GM19468 (cell line): ENCODE data around the gene DCTD.

Source experiments
- ATAC-seq: cut with Tn5 transposase; IDR thresholded peaks from one replicate; pipeline ENCODE4 v1.9.1; 2021; ENCODE audit warnings: mild to moderate bottlenecking, moderate library complexity, moderate number of reproducible peaks; ENCODE audit not compliant: unreplicated experiment; ENCODE audit errors: extremely low read depth

The DCTD gene

GRCh38 chr4:182875453-182876405 lies 41.5 kb downstream of the DCTD start:
- no peak for ATAC-seq

DNA sequence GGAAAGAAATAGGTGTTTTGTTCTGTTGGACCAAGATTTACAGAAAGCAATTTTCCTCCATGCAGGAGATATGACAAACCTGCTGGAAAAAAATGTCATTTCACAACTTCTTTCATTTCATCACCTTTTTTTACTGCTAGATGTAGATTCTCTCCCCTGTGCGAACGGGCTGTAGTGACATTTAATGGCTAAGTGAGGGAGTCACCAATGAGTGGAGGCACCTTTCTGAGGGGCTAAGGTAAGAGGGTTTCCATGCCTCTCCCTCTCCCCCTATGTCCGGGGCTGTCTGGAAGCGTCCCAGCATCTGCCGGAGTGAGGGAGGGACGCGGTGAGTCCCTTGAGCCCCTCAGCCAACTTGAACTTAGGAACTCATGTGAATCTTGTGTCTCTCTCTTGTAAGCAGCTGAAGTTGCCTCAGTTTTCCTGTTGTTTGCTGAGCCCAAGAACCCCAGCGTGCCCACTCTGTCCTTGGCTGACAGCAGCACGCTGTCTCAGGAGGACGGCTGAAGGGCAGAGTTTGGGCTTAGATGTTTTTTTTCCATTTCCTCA lies 42.3 kb downstream of the DCTD start:
- ATAC-seq, result no peak

GRCh38 chr4:182874304-182874751 lies 42.9 kb downstream of the DCTD start:
- ATAC-seq, result no peak

DNA sequence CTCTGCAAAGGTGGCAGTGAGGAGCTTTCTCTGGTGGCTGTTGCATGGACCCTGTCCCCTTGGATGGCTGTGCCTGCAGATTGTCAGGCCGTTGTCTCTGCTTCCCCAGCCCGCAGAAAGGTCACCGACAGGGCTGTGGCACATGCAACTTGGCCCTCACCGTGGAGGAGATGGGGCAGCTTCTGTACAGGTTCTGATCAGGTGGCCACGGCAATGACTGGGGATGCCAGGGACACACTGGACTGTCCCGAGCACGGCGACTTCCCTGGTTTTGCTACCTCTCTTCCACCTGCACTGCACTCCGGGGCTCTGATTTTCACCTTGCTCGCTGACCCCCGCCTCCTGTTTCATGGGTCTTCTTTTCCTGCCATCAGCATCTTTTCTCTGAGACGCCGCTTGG lies 43.5 kb downstream of the DCTD start:
- no peak for ATAC-seq

- ATAC-seq, result no peak
These were observed 43.9 kb downstream of the DCTD start for GRCh38 chr4:182873289-182873688.

DNA sequence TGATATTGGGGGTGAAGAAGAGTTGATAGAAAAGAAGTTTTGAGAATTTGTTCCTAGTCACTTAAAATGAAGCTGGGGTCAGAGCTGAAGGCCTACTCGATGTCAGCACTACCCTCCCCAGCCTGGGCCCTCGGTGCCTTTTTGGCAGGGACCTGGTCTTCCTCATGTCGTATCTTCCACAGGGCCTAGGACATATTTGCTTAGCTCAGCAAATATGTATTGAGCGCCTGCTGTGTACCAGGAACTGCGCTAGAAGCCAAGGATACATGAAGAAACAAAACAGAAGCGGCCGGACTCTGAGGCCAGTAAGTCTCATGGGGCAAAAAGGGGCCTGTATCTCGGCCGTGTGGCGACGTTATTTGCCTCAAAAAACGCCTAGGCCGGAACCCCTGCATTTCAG lies 44.3 kb downstream of the DCTD start:
- ATAC-seq, result no peak

GRCh38 chr4:182871616-182872015 lies 45.6 kb downstream of the DCTD start:
- no peak for ATAC-seq

GRCh38 chr4:182869697-182870096 lies 47.5 kb downstream of the DCTD start:
- no peak for ATAC-seq

DNA sequence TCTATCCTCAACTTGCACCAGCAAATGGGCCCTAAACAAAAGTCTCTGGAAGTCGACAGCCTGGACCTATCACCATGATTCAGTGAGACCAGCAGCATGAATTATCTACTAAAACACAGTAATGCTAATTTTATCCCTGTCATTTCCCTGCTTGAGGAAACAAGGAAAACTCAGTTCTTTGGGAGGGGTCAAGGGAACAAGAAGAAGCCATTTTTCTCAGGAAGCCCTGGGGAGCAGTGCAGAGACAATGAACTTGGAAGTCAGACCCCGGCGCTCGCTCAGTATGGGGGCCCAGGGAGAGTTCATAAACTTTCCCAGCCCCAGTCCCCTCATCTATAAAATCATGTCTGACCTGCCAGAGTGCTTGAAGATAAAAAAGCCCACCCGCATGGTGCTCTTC lies 50.4 kb downstream of the DCTD start:
- ATAC-seq, result no peak

GRCh38 chr4:182863501-182863900 lies 53.7 kb downstream of the DCTD start:
- no peak for ATAC-seq

GRCh38 chr4:182862921-182863320 lies 54.3 kb downstream of the DCTD start:
- no peak for ATAC-seq

DNA sequence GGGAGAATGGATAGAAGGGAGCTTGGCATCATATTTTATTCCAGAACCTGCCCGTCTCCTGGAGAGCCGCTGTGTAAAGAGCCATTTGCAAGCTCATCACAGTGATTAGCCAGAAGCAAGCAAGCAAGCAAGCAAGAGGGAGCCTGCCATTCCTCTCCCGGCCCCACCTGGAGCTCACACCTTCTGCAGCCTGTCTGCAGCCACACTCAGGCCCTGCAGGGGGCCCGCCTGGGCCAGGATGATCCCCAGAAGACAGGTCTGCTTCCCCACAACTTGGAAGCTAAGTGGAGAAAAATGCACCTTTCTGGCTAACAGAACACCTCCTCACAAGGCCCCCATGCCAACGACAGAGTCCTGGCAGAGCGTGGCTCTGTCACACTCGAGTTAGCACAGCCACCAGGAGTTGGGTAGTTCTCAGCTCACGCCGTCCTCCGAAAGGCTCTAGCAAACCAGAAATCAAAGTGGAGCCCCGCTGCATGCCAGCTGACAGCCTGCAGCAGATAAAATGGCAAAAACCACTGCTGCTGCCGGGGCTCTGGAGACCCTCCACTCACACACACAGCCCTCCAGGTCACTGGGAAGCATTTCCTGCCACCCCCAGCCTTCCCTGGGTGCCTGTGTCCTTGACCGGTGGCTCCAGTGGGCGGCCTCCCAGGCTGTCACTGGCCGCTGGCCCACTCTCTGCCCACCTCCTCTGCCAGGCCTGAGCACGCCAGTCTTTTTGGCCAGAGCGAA lies 54.9 kb downstream of the DCTD start:
- no peak for ATAC-seq

- ATAC-seq, result no peak
These were observed 55.8 kb downstream of the DCTD start for GRCh38 chr4:182861346-182861745.

DNA sequence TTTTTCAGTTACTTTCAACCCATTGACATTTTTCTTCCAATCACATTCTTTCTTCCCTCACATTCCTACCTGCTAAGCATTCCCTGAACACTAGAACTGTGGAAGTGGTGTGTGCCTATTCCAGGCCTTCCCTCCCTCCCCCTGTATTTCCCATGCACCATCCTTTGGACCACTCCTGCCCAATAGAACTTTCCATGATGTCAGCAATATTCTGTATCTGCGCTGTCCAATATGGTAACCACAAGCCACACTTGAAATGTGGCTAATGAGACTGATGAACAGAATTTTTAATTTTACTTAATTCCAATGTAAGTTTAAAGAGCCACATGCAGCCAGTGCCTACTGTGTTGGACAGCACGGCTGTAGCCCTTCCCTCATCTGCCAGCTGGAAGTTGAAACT lies 57.5 kb downstream of the DCTD start:
- ATAC-seq, result no peak

GRCh38 chr4:182858711-182859110 lies 58.5 kb downstream of the DCTD start:
- ATAC-seq, result no peak

DNA sequence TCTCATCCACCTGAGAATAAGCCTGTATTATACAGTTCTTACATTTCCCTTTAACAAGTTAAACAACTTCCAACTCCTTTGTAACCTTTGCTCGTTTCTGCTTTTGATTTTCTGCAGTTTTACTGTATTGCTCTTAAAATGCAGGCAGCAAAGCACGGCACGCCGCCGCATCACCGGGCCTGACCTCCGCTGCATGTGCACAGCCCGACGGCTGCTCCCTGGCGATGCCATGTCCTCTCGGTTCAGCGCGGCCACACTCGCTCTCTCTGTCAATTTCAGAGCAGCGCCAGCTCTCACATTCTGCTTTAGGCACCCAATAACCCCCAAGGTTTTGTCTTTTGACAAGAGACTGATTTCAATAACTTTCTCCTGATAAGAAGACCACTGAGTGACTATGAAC lies 60.3 kb downstream of the DCTD start:
- no peak for ATAC-seq

GRCh38 chr4:182855877-182856276 lies 61.3 kb downstream of the DCTD start:
- no peak for ATAC-seq

DNA sequence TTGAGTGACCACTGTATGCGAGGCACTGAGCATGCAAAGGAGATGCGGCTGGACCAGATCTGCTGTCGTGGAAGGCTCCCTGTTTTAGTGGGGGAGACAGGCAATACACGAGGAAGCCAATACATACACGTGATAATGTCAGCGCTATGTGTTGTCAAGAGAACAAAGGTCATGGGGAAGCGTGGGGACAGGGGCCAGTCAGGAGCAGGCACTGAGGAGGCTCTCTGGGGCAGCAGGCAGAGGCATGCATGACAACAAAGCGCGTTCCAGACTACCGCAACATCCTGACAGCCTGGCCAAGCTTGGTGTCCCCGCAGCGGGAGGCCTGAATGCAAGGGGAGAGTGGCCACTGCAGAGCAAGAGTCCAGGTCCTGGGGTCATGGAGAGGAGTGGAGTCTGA lies 61.9 kb downstream of the DCTD start:
- no peak for ATAC-seq

GRCh38 chr4:182854466-182854865 lies 62.7 kb downstream of the DCTD start:
- no peak for ATAC-seq

DNA sequence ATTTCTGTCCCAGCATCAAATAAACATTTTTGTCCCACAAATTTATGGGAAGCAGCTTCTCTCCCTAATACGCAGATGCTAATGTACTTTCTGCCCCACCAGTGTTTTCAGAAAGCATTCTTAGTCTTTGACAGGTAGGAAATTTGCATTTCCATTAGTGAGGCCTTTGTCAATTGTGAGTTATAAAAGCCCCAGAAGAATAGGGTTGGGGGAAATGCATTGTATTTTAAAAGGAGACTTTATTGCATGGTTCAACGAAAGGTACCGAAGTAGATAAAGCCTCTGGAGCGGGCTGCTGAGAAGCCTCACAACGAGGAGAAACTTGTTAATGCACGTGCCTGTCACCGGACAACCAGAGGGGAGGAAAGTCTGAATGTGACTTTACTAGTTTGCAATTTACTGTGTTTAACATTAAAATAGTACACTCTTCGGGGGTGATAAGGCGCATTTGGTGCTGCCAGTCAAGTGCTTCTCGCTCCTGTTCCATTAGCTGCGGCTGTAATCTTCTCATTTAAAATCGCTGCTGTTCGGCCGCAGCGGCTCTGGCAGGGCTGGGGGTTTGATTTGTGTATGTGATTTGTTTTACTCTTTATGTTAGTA lies 63.4 kb downstream of the DCTD start:
- no peak for ATAC-seq

DNA sequence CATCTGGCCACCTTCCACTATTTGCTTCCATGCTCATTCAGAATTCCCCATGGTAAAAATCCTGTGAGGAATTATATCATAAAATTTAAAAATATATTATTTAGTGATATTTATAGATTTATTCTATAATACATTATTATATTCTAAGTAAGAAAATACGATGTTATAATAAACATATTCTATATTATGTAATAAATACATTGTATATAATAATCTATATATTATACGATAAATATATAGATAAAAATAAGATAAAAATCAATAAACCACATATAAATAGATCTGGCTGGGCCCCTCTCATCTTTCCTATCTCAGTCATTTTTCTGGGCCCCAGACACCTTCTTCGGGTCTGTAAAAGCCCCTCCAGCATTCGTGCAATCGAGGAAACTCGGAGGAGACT lies 68.5 kb downstream of the DCTD start:
- ATAC-seq, result no peak
